ENCODE measurements around the gene FHOD3. TPM values are rescaled to one million over a fixed set of nuclear protein-coding genes. Genes with fewer than 3 reads are reported as not detected.

FHOD3 gene
- total RNA-seq, 1 donor from 2014 or later = 0.40 TPM

DNA sequence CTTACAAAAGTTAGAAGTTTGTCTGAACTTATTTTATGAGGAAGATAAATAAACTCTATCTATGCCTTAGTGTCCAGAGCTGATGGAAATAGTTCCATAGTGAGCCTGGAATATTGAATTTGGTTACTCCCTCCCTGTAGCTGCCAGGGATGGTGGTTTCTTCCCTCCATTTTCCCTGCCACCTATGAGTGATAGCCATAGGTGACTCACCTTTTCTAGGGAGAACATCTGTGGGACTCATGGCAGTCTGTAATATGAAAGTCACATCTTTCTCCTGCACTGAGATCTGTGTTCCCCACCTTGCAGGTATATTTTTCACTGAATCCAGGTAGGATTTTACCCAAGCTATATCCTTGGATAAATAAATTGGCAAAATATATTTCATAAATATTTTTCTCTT lies 382.5 kb downstream of the FHOD3 start:
- ATAC-seq (no peak), DNase-seq (ENCODE audit: low spot score) (no peak)

DNA sequence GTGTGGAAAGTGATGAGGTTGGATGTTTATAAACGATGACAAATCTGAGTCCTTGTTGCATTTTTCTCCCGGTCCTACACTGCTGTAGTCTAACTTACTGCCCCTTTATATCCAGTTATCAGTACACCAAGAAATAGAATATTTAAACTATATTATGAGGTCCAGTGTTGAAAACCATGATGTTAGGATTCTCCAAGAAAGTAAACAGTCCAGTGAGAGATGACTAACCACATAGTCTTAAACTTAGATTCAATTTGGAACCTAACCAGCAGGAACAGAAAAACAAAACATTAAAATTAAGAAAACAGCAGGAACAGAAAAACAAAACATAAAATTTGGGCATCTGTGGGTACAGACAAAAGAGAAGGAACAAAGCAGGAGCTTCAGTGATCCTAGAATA lies 388.1 kb downstream of the FHOD3 start:
- no peak for ATAC-seq
- DNase-seq (ENCODE audit: low spot score) = no peak

DNA sequence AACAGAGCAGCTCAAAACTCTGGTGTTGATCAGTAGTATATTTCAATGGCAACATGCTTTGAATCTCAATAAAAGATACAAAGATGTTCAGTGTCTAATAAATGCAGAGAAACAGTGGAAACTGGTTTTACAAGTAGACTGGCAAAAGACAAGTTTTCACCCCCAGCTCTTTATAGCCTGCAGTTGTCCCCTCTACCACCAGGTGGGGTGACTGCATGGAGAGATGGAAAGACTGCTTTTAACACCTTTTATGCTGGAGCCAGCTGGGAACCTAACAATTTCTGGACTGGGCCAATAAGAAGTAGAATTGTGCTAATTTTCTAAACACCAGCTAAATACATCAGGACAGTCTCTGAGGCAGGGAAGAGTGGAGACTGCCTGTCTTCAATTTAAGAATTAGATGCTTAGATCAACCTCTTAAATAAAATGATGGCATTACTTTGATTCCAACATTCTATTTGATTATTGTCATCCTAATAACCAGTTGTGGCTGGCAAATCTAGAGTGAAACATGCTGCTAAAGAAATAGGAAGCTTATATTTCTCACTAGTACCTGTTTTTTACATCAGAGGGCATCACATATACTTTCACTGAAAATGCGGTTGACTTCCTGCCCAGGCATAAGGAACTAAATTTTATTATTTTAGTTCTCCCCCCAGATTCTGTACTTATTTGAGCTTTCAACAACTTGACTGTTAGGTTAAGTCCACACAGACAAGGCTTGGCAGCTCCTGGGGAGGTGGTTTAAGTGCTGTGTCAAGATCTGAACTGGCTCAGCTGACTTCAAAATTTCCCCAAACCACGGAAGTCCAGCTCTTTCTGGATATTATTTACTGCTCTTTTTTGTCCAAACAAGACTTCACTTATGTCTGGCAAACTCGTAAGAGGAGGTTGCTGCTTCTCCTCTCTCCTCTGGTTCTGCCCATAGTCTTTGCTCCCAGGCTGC lies 390.8 kb downstream of the FHOD3 start:
- DNase-seq (ENCODE audit: low spot score) = peak; percentile 59
- peak; percentile 96 for ATAC-seq

DNA sequence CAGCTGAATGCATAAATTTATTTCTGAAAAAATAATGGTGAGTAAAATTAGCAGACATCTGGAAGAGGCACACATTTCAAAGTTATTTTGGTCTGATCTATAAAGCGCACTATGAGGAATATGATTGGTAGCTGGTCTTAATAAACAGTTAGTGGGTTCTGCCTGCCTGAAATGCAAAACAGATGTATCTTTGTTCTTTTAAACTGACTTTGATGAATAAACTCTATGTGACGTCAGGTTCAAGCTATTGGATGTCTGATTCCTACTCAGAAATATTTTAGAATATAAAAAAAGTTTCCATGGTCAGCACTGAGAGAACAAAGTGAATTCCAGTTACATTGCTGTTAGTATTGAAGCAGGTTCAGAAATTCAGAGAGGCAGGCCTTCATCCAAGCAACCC lies 394.9 kb downstream of the FHOD3 start:
- DNase-seq (ENCODE audit: low spot score) (no peak), ATAC-seq (no peak)

DNA sequence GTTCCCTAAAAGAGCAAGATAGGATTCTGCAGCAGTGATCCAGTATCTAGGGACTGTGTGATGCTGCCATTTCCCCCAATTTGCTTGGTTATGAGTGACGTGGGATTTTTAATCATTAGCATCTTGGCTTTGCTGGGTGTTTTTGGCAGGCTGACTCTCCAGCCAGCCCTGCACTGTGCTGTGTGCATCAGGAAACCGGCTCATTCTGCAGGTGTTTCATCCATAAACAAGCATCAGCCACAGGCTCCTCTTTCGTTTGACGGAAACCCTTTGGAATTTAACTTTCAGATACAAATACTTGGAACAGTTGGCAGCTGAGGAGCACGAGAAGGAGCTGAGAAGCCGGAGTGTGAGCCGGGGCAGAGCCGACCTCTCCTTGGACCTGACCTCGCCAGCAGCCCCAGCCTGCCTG lies 395.4 kb downstream of the FHOD3 start:
- DNase-seq (ENCODE audit: low spot score) (no peak), ATAC-seq (no peak)

DNA sequence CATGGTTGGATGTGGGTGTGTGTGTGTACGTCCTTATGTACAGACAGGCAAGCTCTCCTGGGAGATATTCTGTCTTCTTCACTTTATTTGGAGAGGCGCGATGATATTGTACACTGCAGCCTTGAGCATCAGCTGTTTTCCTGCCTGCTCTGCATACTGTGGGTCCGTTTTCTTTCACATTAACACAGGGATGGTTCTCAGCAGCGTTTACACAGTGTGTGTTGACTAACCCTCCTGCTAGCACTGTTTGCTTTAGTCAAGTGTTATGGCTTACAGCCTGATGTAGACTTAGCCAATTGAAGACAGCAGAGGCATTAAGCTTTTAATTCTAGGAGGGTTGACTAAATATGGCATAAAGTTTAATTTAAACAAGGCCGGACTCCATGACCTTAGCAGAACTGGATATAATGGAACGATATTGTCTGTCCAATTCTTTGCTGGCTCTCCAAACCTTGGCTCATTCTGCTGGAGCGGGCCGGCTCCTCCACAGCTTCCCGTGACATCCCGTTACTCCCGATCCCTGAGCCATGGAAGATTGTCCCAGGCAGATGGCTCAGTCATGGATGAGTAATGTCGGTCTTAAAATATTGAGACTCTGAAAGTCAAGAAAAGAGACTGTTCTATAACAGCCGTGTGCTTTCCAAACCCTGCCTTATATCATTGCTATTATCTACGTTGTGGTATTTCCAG lies 396.6 kb downstream of the FHOD3 start:
- DNase-seq (ENCODE audit: low spot score) = no peak
- peak; percentile 96 for ATAC-seq

DNA sequence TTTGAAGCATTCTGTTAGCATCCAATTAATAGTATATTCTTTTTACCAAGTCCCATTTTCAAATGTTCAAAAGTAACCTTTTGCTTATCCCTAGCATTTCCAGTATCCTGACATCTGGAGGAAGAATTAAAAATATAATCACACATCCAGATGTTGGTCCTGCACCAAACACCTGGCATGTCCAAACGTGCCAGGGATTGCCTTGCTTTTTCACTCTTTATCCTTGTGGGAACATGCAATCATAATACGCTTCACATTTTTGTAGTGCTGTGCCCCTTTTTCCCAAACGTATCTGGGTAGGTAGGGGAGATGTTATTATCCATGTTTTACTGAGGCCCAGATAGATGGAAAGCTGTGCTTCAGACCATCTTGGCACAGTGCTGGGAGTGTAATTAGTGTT lies 398.3 kb downstream of the FHOD3 start:
- DNase-seq (ENCODE audit: low spot score) = no peak
- no peak for ATAC-seq

DNA sequence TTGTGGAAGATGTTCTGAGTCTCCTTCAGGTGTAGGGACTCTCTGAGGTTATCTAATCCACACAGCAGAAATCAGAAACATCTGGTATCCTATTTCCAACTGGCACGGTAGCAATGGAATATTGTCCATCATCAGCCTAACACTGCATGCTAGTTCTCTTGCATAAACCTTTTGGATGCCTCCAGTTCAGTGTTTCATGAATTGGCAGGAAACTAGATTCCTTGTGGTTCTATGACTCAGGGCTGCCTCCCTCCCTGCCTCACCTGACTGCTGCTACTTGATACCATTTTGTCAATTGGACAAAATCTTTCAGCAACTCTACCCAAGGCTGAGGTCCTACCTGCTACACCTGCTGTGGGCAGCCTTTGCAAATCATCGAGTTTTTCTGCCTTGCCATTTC lies 400.4 kb downstream of the FHOD3 start:
- DNase-seq (ENCODE audit: low spot score) = no peak
- ATAC-seq = no peak

DNA sequence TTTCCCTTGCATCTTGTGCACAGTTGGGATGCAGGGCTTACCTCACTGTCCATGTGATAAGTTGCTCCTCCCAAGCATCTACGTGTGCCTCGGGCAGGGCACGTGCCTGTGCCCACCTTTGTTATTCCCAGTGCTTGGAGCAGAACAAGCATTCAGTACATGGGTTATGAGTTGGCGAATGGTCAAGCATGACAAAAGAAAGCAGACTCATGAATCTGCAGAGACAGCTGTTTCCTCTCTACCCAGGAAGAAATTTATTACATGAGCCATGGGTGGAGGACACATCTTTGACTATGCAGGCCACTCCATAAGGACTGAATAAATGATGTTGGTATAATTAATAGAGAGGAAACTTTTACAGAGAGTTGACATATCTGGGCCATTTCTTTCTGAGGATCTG lies 403.4 kb downstream of the FHOD3 start:
- DNase-seq (ENCODE audit: low spot score) (no peak), ATAC-seq (no peak)

DNA sequence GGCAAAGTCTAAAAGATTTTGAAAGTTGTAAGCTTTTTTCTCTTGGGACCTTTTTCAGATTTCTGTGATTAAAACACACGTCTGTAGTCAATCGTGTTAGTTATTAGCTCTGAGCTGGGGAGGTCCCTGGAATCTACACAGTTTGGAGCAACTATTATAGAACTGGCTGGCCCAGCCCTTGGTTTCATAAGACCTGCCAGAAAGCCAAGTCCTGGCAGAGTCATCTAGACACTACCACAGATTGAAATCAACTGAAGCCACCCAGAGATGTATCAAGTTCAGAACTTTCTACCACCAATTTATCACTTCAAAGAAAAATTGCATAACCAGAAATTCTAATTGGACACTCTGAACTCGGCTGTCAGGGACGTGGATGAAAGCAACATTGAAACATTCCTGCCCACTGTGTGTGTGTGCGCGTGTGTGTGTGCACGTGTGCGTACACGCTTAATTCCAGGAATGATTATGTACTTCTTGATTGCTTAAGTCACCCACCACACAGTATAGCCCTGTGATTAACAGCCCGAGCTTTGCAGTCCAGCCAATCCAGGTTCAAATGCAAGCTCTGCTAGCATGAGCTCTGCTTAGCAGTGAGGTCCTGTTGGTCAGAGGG lies 405.0 kb downstream of the FHOD3 start:
- peak; percentile 22 for ATAC-seq

DNA sequence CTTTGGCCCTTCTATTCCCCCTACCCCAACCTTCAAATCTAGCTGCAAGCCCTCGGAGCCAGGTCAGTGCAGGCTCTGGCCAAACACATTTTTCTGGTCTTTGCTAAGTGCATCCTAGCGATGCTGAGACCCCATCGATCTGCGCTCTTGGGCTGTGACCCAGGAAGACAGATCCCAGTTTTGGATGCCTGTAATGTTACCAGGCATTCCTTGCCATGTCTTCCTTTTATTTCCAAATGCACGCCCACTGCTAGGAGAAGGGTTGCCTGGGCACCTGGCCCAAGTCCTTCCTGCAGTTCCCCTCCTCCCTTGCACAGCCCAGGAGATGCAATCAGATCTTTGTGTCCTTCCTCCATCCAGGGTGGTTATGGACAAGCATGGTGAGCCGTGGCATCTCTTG lies 406.6 kb downstream of the FHOD3 start:
- DNase-seq (ENCODE audit: low spot score) = no peak
- no peak for ATAC-seq

More for the DNA sequence above, 405.0 kb downstream of the FHOD3 start:
- no peak for DNase-seq (ENCODE audit: low spot score)

DNA sequence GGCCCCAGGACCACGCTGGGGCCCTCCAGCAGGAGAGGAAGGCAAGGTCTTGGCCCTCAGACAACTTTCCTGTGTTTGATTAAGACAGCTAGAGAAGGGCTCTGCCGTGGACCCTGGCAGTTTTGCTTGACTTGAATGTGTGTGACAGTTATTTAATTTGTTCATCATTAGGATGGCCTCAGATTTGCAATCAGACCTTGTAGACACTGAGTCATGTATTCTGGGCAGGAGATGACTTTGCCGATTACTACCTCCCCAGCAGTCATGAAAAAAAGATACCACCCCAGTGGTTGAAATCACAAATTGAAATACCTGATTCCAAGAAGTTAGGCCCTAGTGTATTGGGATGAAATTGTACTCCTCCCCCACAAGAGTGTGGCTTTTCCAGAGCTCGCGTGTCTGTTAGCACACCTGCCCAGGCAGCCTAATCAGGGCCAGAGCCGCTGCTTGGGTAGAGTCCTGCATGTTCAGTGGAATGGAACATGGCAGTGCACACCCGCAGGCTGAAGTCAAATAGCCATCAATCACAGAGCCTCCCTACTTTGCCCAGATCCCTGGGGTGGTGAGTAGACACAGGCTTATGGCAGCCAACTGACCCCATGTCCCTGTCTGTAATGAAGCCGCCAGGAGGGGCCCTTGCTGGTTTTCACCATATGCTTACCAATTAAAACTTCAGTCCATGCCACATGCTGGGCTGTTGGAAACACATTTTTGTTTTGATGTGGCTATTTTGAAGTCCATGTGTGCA lies 408.8 kb downstream of the FHOD3 start:
- DNase-seq (ENCODE audit: low spot score) = no peak
- ATAC-seq = no peak

DNA sequence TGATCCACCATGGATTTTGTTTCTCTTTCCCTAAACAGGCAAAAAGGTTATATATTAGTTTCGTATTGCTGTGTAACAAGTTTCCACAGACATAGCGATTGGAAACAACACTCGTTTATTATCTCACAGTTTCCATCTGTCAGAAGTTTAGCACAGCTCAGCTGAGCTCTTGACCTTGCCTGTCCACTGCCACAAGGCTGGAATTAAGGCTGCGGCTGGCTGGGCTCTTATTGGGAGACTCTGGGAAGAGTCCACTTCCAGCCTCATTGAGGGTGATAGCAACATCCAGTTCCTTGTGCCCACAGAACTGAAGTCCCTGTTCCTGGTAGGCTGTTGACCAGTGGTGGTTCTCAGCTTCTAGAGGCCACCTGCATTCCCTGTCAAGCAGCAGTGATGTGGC lies 410.9 kb downstream of the FHOD3 start:
- no peak for ATAC-seq
- no peak for DNase-seq (ENCODE audit: low spot score)

DNA sequence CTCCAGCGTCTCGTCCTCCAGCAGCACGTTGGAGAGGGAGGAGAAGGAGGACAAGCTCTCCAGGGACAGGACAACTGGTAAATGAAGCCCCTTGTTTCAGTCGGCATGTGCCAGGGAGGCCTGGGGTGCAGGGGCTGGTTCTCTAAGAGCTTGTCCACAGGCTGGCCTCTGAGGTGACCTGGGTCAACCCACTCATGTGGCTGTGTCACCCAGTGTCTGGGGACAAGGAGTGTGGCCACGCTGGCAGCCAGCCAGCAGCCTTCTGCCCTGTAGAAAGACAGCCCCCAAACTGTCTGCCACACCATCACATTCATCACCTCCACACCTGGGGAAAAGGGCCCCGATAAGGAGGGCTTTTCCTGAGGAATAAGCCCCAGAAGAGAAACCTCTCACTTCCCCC lies 411.8 kb downstream of the FHOD3 start:
- no peak for ATAC-seq
- DNase-seq (ENCODE audit: low spot score) = no peak

DNA sequence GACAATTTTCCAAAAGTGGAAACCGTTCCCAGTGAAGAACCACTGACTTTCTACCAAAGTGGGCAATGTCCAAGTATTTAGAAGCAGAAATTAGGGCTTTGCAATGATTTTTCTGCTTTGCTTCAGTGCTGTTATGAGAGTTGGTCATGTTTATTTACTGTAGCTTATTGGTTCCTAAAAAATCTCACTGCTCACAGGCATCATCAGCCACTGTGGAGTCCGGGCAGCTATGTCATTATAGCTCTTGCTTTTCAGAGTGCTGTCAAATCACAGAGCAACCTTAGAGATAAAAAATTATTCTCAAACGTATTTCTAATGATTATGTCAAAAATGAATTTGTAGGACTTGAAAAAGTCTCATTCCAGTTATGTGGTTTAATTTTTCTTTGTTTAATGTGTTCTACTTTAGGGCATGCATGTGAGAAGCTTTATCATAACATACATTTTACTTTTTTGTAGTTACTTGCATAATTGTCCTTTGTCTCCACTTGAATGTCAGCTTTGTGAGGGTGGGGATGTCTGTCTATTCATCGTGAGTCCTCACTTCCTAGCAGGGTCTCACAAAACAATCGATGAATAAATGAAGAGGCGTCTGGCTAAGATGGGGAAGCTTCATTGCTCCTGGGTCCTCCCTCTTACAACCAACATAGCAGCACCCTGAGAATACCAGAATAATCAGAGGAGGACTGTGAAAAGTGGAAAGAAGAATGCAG lies 413.7 kb downstream of the FHOD3 start:
- ATAC-seq (no peak), DNase-seq (ENCODE audit: low spot score) (no peak)

DNA sequence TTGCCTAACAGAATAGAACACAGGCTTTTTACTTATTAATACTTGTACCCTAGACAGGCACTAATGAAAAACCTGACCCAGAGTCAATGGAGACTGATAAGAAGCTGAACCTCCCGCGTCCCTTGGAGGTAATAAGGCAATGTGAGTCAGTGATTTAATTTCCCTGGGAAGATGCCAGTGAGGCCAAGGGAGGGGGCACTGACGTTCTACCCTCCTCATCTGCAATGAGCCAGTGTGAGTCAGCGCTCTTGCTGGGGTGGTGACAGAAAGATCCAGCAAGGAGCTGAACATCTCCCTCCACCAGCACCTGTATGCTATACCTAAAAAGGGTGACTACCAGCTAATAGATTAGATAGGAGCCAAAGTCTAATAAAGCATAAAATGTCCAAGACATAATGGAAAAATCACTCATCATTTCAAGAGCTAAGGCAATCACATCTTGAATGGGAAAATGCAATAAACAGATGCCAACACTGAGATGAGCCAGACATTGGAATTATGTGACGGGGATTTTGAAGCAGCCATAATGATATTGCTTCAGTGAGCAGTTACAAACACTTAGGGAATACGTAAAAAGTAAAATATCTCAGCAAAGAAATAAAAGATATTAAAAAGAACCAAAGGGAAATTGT lies 414.4 kb downstream of the FHOD3 start:
- no peak for ATAC-seq
- no peak for DNase-seq (ENCODE audit: low spot score)

DNA sequence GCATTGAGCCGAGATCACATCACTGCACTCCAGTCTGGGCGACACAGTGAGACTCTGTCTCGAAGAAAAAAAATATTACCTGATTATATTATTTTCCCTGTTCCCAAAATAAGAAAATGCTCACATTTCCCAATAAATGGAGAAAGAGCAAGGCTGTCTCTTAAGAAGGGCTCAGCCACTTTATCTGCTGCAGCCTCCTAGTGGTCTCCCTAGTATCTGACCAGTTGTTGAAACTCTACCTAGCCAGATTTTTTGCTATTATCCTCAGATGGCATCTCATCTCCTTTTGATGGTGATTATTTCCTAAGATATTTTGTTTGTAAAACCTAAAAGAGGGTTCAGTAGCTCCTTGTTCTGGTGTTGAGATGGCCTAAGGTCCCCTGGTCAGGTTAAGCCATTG lies 417.0 kb downstream of the FHOD3 start:
- ATAC-seq = no peak
- DNase-seq (ENCODE audit: low spot score) = no peak

DNA sequence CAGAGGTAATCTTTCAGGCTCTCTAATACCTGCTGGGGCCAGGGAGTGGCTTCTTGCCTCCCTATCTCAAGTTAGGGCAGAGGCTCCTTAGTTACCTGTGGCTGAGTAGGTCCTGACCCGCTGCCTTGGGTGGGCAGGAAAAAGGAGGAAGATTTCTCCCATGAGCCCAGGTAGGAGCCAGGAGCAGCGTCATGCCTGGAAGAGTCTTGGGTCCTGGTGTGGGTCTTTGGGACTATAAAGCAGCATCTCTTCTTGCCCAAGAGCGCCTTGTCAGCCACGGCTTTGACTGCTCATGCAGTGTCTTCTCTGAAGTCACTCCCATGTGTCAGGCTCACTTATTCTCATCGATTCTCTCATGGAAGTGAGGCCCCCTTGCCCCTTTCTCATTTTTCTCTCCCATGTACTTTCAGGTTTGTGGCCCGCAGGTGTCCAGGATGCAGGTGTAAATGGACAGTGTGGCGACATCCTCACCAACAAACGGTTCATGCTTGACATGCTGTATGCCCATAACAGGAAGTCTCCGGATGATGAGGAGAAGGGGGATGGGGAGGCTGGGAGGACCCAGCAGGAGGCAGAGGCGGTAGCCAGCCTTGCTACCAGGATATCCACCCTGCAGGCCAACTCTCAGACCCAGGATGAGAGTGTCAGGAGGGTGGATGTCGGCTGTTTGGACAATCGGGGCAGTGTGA lies 420.1 kb downstream of the FHOD3 start:
- ATAC-seq (no peak), DNase-seq (ENCODE audit: low spot score) (no peak)

DNA sequence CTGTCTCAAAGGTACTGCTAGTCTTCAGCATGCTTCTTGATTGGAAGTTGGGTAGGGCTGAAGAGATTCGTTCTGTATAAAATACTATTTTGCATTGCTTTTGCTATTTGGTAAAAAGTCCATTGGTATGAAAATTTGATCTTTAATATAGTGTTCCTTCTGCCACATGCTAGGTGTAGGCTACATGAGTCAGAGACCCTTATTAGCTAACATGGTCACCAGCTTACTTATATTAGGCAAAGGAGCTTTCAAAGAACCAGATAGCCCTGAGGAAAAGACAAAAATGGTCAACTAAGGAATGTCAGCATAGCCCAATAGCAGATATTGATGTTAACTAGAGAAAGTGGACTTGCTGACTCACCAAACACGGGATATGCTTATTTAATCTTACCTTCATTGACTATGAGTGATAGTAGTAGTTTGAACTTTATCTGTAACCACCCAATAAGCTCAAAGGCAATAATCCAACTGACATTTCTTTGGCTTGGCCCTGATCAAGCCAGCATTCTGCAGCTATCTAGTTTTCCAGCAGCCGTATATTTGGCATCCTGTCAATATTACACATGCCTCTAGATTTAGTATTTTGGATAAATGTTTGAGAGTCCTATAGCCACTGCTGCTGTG lies 421.3 kb downstream of the FHOD3 start:
- DNase-seq (ENCODE audit: low spot score) (no peak), ATAC-seq (no peak)

Data from left lobe of liver (tissue), 2 donors.